AG04450 (cell line): ENCODE results near the gene METRN. TPM values are rescaled to one million over a fixed set of nuclear protein-coding genes. Genes with fewer than 3 reads are reported as not detected.
"Not testable (repeated sequence)": the region's sequence is repeated elsewhere in the genome, so short reads cannot be mapped to it uniquely, and the experiment has no call there.

Source experiments
- CTCF ChIA-PET: fragments of 300-600, 350-600 bp; formaldehyde crosslinking; extraction: SDS; loops from one replicate; lab custom pipeline; 2022; ENCODE audit warnings: antibody characterized with exemption, inconsistent platforms; lab: Charles Lee
- POLR2A ChIA-PET: fragments of 350-600 bp; formaldehyde crosslinking; extraction: SDS; loops from one replicate; lab custom pipeline; 2021; ENCODE audit warnings: antibody characterized with exemption, inconsistent platforms; lab: Yijun Ruan, JAX
- DNase-seq: peaks from one replicate; pipeline ENCODE4 v3.0.0-alpha.2; 2011; ENCODE audit warnings: low read depth, low spot score
- H3K27ac ChIP-seq: one replicate; pipeline ENCODE4 v1.5.1; 2012; ENCODE audit warnings: low read depth, low read length, control low read depth
- H3K27me3 ChIP-seq: one replicate; pipeline ENCODE4 v1.6.0; 2012; ENCODE audit warnings: low read length; ENCODE audit not compliant: control insufficient read depth, insufficient read depth
- H3K4me3 ChIP-seq: 2 replicates; pipeline ENCODE4 v1.5.1; 2011; ENCODE audit warnings: mild to moderate bottlenecking, low read depth, low read length, control low read depth
- H3K9me3 ChIP-seq: 2 replicates; pipeline ENCODE4 v1.5.1; 2012; ENCODE audit warnings: low read length; ENCODE audit not compliant: control insufficient read depth, insufficient read depth
- CTCF ChIP-seq: IDR thresholded peaks from 2 replicates; pipeline ENCODE4 v1.5.1; 2011; ENCODE audit warnings: low read depth, low read length, control low read depth, inconsistent platforms
- polyA plus RNA-seq: library from polyadenylated mRNA; depleted of rRNA; stranded (reverse); fragments of >200 nt; gene quantifications from 2 replicates; pipeline ENCODE4 v1.2.3, GENCODE V29; 2011

Gene METRN
- polyA plus RNA-seq, 1 experiment: 20.0 TPM

GRCh38 chr16:740764-741505 is 26.0 kb downstream of the METRN start, which contains the start of gene CIAO3:
TSS of gene CIAO3 (minus strand) at chr16:740997. CDS start at chr16:740985, 12 bp downstream.
- peak; percentile 68 for DNase-seq
- H3K9me3 ChIP-seq: no peaks in the 10 kb centered on the region; the same call in 1 of the 2 replicates
- H3K27ac ChIP-seq: no peak within 1 kb of the TSS
- ChIA-PET CTCF (interaction anchor here (0.7 to 1.7 kb wide), 8 partner anchors 9 to 211 kb away, joined by 3 to 6 read pairs (median 3); no protein-coding TSS in a partner anchor), POLR2A (interaction anchor here (0.7 kb wide), 1 partner anchor 412 kb away, joined by 3 read pairs; no protein-coding TSS in a partner anchor)
- peak within 1 kb of the TSS; percentile 78 for H3K4me3 ChIP-seq
- peak; percentile 71 for TF ChIP-seq CTCF
- no peaks in the 10 kb centered on the region for H3K27me3 ChIP-seq

GRCh38 chr16:741986-742629 is 27.2 kb downstream of the METRN start:
- POLR2A ChIA-PET: interaction anchor here (0.9 kb wide), 1 partner anchor 22 kb away, joined by 3 read pairs; no protein-coding TSS in a partner anchor
- no peak overlapping the region for H3K27ac ChIP-seq
- CTCF ChIA-PET: interaction anchor here (0.7 to 1.7 kb wide), 6 partner anchors 8 to 210 kb away, joined by 3 to 4 read pairs (median 3); no protein-coding TSS in a partner anchor

GRCh38 chr16:742894-743293 is 28.0 kb downstream of the METRN start:
- not testable (repeated sequence) for DNase-seq, H3K4me3 ChIP-seq, H3K27ac ChIP-seq, H3K9me3 ChIP-seq, H3K27me3 ChIP-seq
- POLR2A ChIA-PET: interaction anchor here (0.9 kb wide), 1 partner anchor 23 kb away, joined by 3 read pairs; no protein-coding TSS in a partner anchor
- CTCF ChIA-PET: interaction anchor here (1.7 kb wide), 1 partner anchor 8 kb away, joined by 3 read pairs; no protein-coding TSS in a partner anchor

More at GRCh38 chr16:741986-742629, 27.2 kb downstream of the METRN start:
- no peaks in the 10 kb centered on the region; the same call in 1 of the 2 replicates for H3K9me3 ChIP-seq
- no peak overlapping the region for H3K4me3 ChIP-seq
- H3K27me3 ChIP-seq: no peaks in the 10 kb centered on the region
- no peak for DNase-seq
- no peak for TF ChIP-seq CTCF

- Histone ChIP-seq H3K27ac (no peak overlapping the region), H3K27me3 (no peaks in the 10 kb centered on the region), H3K9me3 (no peaks in the 10 kb centered on the region; the same call in 1 of the 2 replicates), H3K4me3 (no peak overlapping the region)
- DNase-seq: no peak
- ChIA-PET POLR2A (no interaction called here), CTCF (no interaction called here)
- 0 out of 2 replicates have a peak, but pooled peaks have one; percentile 11 for TF ChIP-seq CTCF
Measured at GRCh38 chr16:743794-744500, 29.0 kb downstream of the METRN start.

GRCh38 chr16:745739-746138 is 30.8 kb downstream of the METRN start:
- no peak for DNase-seq
- Histone ChIP-seq H3K27me3 (peaks cover under 1% of the 10 kb centered on the region), H3K27ac (no peak overlapping the region), H3K9me3 (no peaks in the 10 kb centered on the region; the same call in 1 of the 2 replicates), H3K4me3 (no peak overlapping the region)
- TF ChIP-seq CTCF: peak; percentile 32
- ChIA-PET POLR2A (interaction anchor here (1.2 kb wide), 1 partner anchor 33 kb away, joined by 4 read pairs; no protein-coding TSS in a partner anchor), CTCF (no interaction called here)
